Hippocampal formation (tissue), 2 donors: ENCODE results near the gene HTATIP2.
"Not testable (repeated sequence)": the region's sequence is repeated elsewhere in the genome, so short reads cannot be mapped to it uniquely, and the experiment has no call there.

Source experiments
- DNase-seq, 2 donors: peaks; one replicate each; lab custom pipeline; 2025; lab: John Stamatoyannopoulos, UW

The HTATIP2 gene

GRCh38 chr11:20363500-20364340, at the start of gene HTATIP2:
Gene HTATIP2 (plus strand): TSS chr11:20363714. CDS start chr11:20364238, 524 bp downstream.
- DNase-seq, result peak; percentile 63 to 70

DNA sequence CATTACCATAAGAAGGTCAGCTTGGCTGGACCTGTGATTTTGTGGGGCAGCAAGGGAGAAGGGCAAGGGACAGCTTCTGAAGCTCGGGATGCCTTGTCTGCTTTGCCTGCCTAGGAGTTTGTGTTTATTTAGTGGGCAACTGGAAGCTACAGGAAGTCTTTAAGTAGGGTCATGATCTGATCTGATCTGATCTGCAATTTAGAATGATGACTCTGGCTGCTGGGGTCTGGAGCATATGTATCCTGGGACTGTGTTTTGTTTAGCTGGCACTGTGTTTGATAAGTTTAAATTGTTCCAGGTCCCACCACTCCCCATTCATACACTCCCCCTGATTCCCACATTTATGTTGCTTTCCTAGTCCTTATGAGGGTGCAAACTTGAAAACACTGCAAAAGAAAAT, 47.7 kb upstream of the HTATIP2 start:
- DNase-seq, result no peak

DNA sequence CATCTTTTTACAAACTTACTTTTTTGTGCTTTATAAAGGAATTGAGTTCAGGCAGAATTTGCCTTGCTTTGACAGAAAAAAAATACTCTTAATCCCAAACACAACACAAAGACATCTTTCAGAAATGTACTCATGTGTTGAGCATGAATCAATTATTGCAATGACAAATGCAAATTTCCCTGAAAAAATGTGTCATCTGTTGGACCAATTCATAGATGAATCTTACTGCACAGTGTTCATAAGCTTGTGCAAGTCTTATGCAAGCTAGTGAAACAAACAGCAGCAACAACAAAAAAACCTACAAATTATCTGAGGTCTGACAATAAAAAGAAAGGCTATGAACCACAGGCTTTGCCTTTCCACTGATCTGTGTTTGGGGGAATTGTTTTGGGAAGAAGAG, 42.3 kb upstream of the HTATIP2 start:
- DNase-seq, result no peak

GRCh38 chr11:20327377-20327935, 36.1 kb upstream of the HTATIP2 start:
- no peak for DNase-seq

- DNase-seq, result no peak
Measured at GRCh38 chr11:20336056-20336455, 27.5 kb upstream of the HTATIP2 start.

DNA sequence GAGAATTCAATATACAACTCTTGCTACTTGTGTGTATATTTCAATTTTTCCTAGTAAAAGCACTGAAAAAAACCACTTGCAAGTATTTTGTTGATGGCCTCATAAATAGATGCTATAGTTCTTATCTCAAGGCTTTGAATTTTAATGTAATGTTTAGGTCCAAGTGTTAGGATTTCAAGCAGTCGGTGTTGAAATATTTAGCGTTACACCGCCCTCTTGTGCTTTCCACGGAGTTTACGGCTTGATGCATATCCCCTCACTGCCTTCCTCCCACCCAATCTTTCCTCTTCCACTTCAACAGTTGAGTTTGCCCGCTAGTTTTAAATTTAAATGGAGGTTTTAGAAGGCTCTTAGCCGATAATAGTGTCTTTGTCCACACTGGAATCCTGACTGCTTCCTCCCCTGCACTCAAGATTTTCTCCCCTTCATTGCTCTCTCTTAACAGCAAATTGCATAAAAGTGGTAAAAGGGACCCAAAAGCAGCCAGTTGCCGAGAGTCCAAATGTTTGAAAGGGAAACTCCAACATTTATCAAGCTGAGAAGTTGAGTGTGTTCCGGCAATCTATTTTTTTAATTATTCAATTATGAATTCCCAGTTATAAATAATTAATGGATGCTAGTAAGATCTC, 25.9 kb upstream of the HTATIP2 start:
- DNase-seq, result peak; percentile 2 to 33

DNA sequence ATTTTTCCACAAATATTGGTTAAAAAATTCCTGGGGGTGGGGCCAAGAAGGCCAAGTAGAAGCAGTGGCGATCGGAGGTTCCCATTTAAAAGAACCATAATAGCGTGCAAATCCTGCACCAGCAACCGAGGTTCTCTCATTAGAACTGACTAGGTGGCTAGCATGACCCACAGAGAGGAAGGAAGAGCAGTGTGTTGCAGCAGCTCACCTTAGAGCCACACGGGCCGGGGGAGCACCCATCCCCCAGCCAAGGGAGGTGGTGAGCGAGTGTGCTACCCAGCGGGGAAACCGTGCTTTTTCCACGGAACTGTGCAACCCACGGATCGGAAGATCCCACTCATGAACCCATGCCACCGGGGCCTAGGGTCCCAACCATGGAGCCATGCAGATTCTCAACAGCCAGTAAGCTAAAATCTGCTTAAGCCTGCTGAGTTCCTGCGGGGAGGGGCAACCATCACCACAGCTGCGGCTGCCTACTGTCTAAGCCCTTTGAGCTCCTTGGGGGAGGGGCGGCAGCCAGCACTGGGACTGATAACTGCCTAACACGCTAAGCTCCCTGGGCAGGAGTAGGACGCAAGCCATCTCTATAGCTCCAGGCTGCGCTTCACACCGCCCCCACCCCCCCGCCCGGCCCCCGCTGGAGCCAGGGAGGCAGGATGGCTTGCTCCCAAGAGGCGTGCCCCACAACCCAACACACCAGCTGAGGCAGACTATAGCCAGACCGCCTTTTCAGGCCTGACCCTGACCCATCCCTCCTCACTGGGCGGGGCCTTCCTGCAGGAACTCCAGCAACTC, 21.0 kb upstream of the HTATIP2 start:
- DNase-seq, result no peak

DNA sequence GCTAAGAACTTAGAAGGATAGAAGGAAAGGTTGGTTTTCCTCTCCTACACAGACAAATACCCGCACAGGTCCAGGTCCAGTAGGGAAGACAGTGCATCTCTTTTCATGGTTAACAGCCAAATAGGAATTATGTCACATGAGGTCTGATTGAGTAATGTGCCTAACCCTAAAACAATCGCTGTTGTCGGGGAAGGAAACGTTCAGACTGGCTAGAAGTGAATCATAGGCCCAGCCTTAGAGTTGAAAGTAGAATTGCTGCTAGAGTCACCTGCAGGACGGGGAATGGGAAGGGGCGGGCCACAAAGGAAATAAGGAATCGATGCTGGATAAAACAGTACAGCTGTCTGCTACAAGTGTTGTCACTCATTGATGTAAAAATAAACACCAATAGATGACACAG, 12.4 kb upstream of the HTATIP2 start:
- DNase-seq, result no peak

DNA sequence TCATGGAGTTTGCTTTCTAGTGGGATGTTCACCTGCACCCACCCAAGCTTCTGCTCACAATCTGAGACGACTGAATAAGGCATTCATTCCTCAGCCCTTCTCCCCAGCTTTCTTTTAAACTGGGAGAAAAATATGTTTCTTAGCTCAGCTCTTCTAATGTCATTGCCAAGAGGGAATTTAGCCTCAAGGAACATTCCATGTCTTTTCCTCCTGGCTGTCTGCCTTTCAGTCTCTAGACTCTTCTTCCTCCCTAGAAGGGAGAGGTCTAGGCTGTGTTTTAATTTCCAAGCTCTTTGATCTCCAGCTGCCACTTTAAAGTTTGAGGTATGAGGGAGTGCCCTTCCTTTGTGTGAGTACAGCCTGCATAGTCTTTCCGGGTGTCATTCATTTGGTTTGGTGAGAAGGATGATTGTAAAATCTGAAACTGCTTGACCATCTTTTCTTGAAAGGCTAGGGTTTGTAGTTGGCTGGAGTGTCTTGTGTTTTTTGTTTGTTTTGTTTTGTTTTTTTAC, 11.7 kb upstream of the HTATIP2 start:
- DNase-seq, result no peak

- DNase-seq, result peak in 1 of 2 donors; percentile 68
Measured at GRCh38 chr11:20353829-20354434, 9.6 kb upstream of the HTATIP2 start.

DNA sequence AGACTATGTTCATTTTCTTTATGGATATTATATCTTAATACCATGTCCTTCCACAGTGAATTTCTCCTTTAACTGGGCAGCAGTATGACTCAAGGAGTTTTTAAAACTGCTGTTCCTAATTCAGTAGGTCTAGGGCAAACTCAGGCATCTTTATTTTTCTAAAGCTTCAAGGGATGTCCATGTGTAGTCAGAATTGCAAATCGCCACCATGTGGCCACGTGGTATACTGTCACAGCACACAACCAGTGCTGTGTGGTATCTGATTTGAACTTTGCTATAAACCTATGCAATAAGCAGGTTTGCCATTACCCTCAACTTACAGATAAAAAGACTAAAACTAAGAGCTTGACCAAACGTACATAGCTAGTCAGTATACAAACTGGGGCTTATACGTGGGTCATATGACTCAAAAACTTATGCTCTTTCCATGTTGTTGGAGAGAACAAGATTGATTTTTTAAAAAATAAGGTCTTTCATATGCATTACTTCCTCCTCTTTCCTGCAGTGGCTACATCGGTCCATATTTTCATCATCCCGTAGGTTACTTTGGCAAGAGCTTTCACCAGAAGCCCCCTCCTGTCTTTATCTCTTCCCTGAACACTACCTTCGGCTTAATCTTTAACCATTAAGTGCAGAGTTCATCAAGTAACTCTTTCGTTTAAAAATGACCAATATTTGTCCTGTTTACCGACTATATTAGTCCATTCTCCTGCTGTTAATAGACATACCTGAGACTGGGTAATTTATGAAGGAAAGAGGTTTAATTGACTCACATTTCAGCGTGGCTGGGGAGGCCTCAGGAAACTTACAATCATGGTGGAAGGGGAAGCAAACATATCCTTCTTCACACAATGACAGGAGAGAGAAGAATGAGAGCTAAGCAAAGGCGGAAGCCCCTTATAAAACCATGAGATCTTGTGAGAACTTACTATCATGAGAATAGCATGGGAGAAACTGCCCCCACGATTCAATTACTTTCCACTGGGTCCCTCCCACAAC, 8.0 kb upstream of the HTATIP2 start:
- DNase-seq, result peak in 1 of 2 donors; percentile 17

GRCh38 chr11:20357150-20357549, 6.4 kb upstream of the HTATIP2 start:
- no peak for DNase-seq

GRCh38 chr11:20360650-20361049, 2.9 kb upstream of the HTATIP2 start:
- DNase-seq, result no peak

DNA sequence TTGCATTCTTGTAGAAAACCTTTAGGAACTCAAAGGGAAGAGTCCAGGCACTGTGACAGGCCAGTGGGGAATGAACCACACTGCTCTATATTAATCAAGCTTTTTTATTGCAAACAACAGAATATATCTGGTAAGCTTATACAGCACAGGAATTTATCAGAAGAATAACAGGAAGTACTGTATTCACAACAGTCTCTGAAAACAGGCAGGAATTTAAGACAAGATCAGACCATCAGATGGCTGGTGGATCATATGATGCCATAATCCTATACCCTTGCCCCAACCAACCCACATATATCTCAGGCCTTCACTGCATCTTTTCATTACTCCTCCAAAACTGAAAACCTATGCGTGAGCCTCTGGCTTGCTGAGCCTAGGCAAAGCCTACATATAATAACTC, 1.0 kb upstream of the HTATIP2 start:
- DNase-seq, result no peak

GRCh38 chr11:20363149-20363499, 390 bp upstream of the HTATIP2 start:
- DNase-seq, result no peak

GRCh38 chr11:20364341-20364792, 853 bp downstream of the HTATIP2 start:
- no peak for DNase-seq

DNA sequence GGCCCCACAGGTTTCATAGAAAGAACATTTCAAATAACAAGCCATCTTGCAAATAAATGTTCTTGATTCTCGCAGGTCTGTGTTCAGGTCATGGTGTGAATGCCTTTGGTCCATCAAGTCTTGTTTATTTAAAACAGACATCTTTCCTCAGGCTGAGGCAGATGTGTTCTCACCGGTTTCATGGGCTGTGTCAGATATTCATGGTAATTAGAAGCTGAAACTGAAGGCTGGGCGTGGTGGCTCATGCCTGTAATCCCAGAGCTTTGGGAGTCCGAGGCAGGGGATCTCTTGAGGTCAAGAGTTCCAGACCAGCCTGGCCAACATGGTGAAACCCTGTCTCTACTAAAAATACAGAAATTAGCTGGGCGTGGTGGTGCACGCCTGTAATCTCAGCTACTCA, 2.0 kb downstream of the HTATIP2 start:
- DNase-seq, result not testable (repeated sequence)

DNA sequence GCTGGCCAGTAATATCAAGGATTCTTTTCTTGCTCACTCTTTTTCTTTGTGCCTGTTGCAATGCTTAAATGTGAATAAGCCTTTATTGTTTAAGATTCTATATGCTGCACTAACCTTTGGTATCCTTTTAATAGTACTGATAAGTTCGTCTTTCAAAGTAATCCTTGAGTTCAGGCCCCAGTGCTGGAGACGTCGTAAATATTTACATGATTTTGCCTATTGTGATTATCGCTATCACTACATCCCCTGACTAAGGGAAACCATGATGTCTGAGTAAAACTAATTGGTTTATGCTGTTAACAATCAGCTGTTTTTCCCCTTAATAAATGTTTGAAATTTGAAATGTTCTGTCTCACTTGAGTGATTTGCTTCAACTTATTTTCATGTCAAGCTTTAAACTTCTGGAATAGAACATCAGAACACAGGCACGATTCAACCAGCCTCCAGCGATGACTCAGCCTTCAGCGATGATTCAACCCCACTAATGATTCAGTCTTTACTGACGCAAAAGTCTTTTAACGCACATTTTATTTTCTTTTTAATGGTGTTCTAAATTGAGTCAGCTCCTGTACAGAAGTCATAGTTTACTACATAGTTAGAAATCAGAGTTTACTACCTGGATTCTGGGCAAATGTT, 3.9 kb downstream of the HTATIP2 start:
- DNase-seq, result peak in 1 of 2 donors; percentile 72

DNA sequence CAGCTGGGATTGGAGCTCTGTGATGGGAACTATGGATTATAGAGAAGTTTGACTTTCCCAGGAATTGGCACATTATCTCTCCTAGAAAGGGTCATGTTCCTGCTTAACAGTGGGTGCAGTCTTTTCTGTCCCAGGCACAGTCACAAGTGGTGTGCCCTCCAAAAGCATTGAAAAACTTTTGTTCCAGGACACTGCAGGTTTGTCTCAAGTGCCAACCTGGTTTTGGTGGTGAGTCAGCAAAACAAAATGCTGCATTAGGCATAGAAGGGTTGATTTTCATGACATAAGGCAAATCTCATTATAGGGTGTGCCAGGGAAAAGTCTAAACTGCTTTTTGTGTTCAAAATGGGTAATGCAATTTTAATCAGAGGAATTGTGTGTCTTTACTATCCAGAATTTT, 4.9 kb downstream of the HTATIP2 start:
- DNase-seq, result no peak

DNA sequence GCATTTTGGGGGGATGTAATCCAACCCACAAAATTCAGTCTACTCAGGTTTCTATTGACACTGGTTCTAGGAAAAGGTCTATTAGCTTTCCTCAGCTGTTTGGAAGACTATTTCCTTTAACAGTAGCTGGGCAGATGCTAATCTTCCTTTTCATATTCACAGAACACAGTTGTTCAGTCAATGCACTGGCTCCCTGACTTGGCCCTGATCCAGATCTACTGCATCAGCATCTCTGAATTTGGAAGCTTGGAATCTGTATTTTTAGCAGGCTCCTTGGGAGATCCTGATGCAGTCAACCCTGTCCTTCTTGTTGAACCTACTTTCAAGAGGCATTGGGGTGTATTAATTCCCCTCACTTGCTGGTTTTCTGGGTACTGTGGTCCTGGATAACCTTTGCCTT, 6.3 kb downstream of the HTATIP2 start:
- no peak for DNase-seq
